Neural progenitor cell (in vitro differentiated cells): ENCODE results near the gene SHLD1.

ENCODE experiments used
- EZH2 ChIP-seq: fragments of 200-600 bp; sonication (generic); IDR thresholded peaks from 2 replicates; pipeline ENCODE4 v1.6.1; 2017; ENCODE audit warnings: antibody characterized with exemption, mild to moderate bottlenecking, moderate library complexity
- EZH2phosphoT487 ChIP-seq: fragments of 200-600 bp; sonication (generic); IDR thresholded peaks from 2 replicates; pipeline ENCODE4 v1.6.1; 2017; ENCODE audit warnings: antibody characterized with exemption
- TF ChIP-seq, protein P1 (sequence below): fragments of 200-600 bp; sonication (generic); IDR thresholded peaks from 2 replicates; pipeline ENCODE4 v1.5.1; 2017; ENCODE audit warnings: antibody characterized with exemption, mild to moderate bottlenecking

DNA sequence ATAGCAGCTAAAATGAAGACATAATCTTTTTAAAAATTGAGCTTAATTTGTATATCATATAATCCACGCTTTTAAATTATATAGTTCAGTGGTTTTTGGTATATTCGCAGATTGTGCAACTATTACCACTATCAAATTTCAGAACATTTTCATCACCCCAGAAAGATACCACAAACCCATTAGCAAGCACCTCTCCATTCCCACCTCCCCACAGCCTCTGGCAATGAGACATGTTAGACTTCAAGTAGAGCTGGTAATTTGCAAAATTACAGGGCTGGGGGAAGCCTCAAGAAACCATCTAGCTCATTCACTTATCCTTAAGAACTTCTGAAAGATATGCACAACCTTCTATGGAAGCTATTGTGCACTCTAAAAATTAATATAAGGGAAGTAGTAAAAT is 163.0 kb downstream of the SHLD1 start:
- TF ChIP-seq, protein P1, sequence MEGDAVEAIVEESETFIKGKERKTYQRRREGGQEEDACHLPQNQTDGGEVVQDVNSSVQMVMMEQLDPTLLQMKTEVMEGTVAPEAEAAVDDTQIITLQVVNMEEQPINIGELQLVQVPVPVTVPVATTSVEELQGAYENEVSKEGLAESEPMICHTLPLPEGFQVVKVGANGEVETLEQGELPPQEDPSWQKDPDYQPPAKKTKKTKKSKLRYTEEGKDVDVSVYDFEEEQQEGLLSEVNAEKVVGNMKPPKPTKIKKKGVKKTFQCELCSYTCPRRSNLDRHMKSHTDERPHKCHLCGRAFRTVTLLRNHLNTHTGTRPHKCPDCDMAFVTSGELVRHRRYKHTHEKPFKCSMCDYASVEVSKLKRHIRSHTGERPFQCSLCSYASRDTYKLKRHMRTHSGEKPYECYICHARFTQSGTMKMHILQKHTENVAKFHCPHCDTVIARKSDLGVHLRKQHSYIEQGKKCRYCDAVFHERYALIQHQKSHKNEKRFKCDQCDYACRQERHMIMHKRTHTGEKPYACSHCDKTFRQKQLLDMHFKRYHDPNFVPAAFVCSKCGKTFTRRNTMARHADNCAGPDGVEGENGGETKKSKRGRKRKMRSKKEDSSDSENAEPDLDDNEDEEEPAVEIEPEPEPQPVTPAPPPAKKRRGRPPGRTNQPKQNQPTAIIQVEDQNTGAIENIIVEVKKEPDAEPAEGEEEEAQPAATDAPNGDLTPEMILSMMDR, result no peak
- TF ChIP-seq EZH2phosphoT487 (no peak), EZH2 (no peak)
